HuH-7 (cell line): ENCODE measurements around the gene RNF114.
"Not testable (repeated sequence)": the region's sequence is repeated elsewhere in the genome, so short reads cannot be mapped to it uniquely, and the experiment has no call there.

Experiments used
- DNase-seq: peaks from one replicate; pipeline ENCODE4 v3.0.0; 2011; ENCODE audit warnings: low spot score

RNF114 gene

GRCh38 chr20:49985617-49986016 lies 49.4 kb downstream of the RNF114 start:
- no peak for DNase-seq

GRCh38 chr20:49986049-49986448 lies 49.9 kb downstream of the RNF114 start:
- no peak for DNase-seq

- no peak for DNase-seq
These were observed 51.0 kb downstream of the RNF114 start for GRCh38 chr20:49987015-49987867.

- DNase-seq, result no peak
These were observed 51.9 kb downstream of the RNF114 start for GRCh38 chr20:49987868-49988690.

GRCh38 chr20:49989234-49990065 lies 53.3 kb downstream of the RNF114 start:
- DNase-seq, result no peak

- no peak for DNase-seq
These were observed 54.1 kb downstream of the RNF114 start for GRCh38 chr20:49990271-49990720.

GRCh38 chr20:49993301-49993751 lies 57.1 kb downstream of the RNF114 start:
- no peak for DNase-seq

- no peak for DNase-seq
These were observed 59.4 kb downstream of the RNF114 start for GRCh38 chr20:49995586-49995985.

GRCh38 chr20:49998478-49999188 lies 62.4 kb downstream of the RNF114 start:
- DNase-seq, result not testable (repeated sequence)

- no peak for DNase-seq
These were observed 63.1 kb downstream of the RNF114 start for GRCh38 chr20:49999329-49999728.

- not testable (repeated sequence) for DNase-seq
These were observed 64.5 kb downstream of the RNF114 start for GRCh38 chr20:50000548-50001222.

- no peak for DNase-seq
These were observed 65.7 kb downstream of the RNF114 start for GRCh38 chr20:50001784-50002311.

- DNase-seq, result no peak
These were observed 67.1 kb downstream of the RNF114 start for GRCh38 chr20:50003253-50003656.
